ENCODE measurements around the gene COQ2.

- TF ChIP-seq CTCF (IDR thresholded peaks at IDR 0.05) (no peak), POLR2A (IDR thresholded peaks at IDR 0.05) (no peak), POLR2AphosphoS5 (IDR thresholded peaks at IDR 0.05) (no peak)
Observed at GRCh38 chr4:83234902-83235644, 49.5 kb downstream of the COQ2 start.

All from sigmoid colon (tissue), 4 donors.